Measurements from ENCODE around the gene SYNPO2. TPM values are rescaled to one million over a fixed set of nuclear protein-coding genes. Genes with fewer than 3 reads are reported as not detected.

SYNPO2 gene
- total and polyA plus RNA-seq, 2 of the 13 experiments (the other 11 are each of a cell fraction or from before 2014, with no cell fraction given) = not detected

GRCh38 chr4:118962540-118962939 is 73.9 kb downstream of the SYNPO2 start (continued):
- TF ChIP-seq HNRNPLL (IDR thresholded peaks at IDR 0.05; ENCODE audit: low read depth, low read length, poor library complexity, severe bottlenecking) (no peak), MZF1 (CRISPR knock-in tag; IDR thresholded peaks at IDR 0.05; ENCODE audit: borderline replicate concordance) (no peak), ZXDC (CRISPR knock-in tag; IDR thresholded peaks at IDR 0.05) (no peak), ZNF280D (CRISPR knock-in tag; IDR thresholded peaks at IDR 0.05) (no peak), ZNF619 (CRISPR knock-in tag; IDR thresholded peaks at IDR 0.05) (no peak), ZFP62 (CRISPR knock-in tag; IDR thresholded peaks at IDR 0.05) (no peak), FOXC1 (CRISPR knock-in tag; IDR thresholded peaks at IDR 0.05; ENCODE audit: borderline replicate concordance) (no peak), NFKBIZ (CRISPR knock-in tag; IDR thresholded peaks at IDR 0.05) (no peak), TOPORS (CRISPR knock-in tag; IDR thresholded peaks at IDR 0.05) (no peak), FOXP1 (IDR thresholded peaks at IDR 0.05) (no peak), FOXP1 (CRISPR knock-in tag; IDR thresholded peaks at IDR 0.05) (no peak), ZNF292 (CRISPR knock-in tag; IDR thresholded peaks at IDR 0.05; ENCODE audit: borderline replicate concordance, low read depth) (no peak), CERS6 (CRISPR knock-in tag; IDR thresholded peaks at IDR 0.05) (no peak)

Data from HepG2 (cell line).